ENCODE results near the gene MAD1L1.

GRCh38 chr7:2279896-2280295 lies 47.2 kb upstream of the MAD1L1 start:
- TF ChIP-seq CTCF (IDR thresholded peaks at IDR 0.05; ENCODE audit: insufficient read depth, low read depth, low read length) (no peak), EZH2 (IDR thresholded peaks at IDR 0.05; ENCODE audit: insufficient read depth, low read length) (no peak)
